ENCODE measurements around the gene OTOG.

Gene OTOG

GRCh38 chr11:17521106-17521900 lies 25.8 kb upstream of the OTOG start:
- DNase-seq, result no peak

- DNase-seq, result no peak
Measured at GRCh38 chr11:17522655-17523054, 24.4 kb upstream of the OTOG start.

GRCh38 chr11:17524221-17524620 lies 22.8 kb upstream of the OTOG start:
- no peak for DNase-seq

- no peak for DNase-seq
Measured at GRCh38 chr11:17525570-17525969, 21.5 kb upstream of the OTOG start.

- DNase-seq, result peak; percentile 48
Measured at GRCh38 chr11:17526326-17526725, 20.7 kb upstream of the OTOG start.

GRCh38 chr11:17526931-17527627 lies 20.0 kb upstream of the OTOG start:
- DNase-seq, result no peak

- DNase-seq, result no peak
Measured at GRCh38 chr11:17527628-17527995, 19.4 kb upstream of the OTOG start.

GRCh38 chr11:17528181-17528691 lies 18.8 kb upstream of the OTOG start:
- DNase-seq, result peak; percentile 64

GRCh38 chr11:17528906-17529843 lies 17.9 kb upstream of the OTOG start:
- peak; percentile 86 for DNase-seq

GRCh38 chr11:17529844-17530185 lies 17.2 kb upstream of the OTOG start:
- peak; percentile 73 for DNase-seq

- peak; percentile 80 for DNase-seq
Measured at GRCh38 chr11:17531071-17531600, 15.9 kb upstream of the OTOG start.

- no peak for DNase-seq
Measured at GRCh38 chr11:17531636-17532113, 15.4 kb upstream of the OTOG start.

GRCh38 chr11:17532784-17533183 lies 14.3 kb upstream of the OTOG start:
- no peak for DNase-seq

GRCh38 chr11:17533341-17533740 lies 13.7 kb upstream of the OTOG start:
- DNase-seq, result no peak

GRCh38 chr11:17533778-17534415 lies 13.2 kb upstream of the OTOG start:
- DNase-seq, result no peak

- DNase-seq, result no peak
Measured at GRCh38 chr11:17535488-17535887, 11.6 kb upstream of the OTOG start.

- DNase-seq, result no peak
Measured at GRCh38 chr11:17537261-17537660, 9.8 kb upstream of the OTOG start.

GRCh38 chr11:17538054-17538453 lies 9.0 kb upstream of the OTOG start:
- DNase-seq, result no peak

- DNase-seq, result peak; percentile 5
Measured at GRCh38 chr11:17538731-17539130, 8.3 kb upstream of the OTOG start.

GRCh38 chr11:17540807-17541206 lies 6.3 kb upstream of the OTOG start:
- DNase-seq, result no peak

- no peak for DNase-seq
Measured at GRCh38 chr11:17541330-17541885, 5.7 kb upstream of the OTOG start.

- no peak for DNase-seq
Measured at GRCh38 chr11:17542249-17542648, 4.8 kb upstream of the OTOG start.
